IPS-20b (cell line): Measurements from ENCODE around the gene KCTD17.

Source experiments
- H3K27ac ChIP-seq: one replicate; pipeline ENCODE4 v1.5.1; 2013; ENCODE audit warnings: low read length
- H3K27me3 ChIP-seq: 2 replicates; pipeline ENCODE4 v1.6.1; 2013; ENCODE audit warnings: mild to moderate bottlenecking, low read length, inconsistent platforms; ENCODE audit not compliant: insufficient read depth
- H3K36me3 ChIP-seq: 2 replicates; pipeline ENCODE4 v1.6.1; 2013; ENCODE audit warnings: low read depth, mild to moderate bottlenecking, inconsistent platforms, low read length, moderate library complexity; ENCODE audit not compliant: insufficient read depth
- H3K4me1 ChIP-seq: 2 replicates; pipeline ENCODE4 v1.6.1; 2013; ENCODE audit warnings: mild to moderate bottlenecking, control low read depth, inconsistent platforms, low read length, moderate library complexity; ENCODE audit not compliant: insufficient read depth
- H3K4me3 ChIP-seq: 2 replicates; pipeline ENCODE4 v1.5.1; 2013; ENCODE audit warnings: mild to moderate bottlenecking, low read length, inconsistent platforms
- H3K9ac ChIP-seq: 2 replicates; pipeline ENCODE4 v1.6.1; 2013; ENCODE audit warnings: low read depth, mild to moderate bottlenecking, inconsistent platforms, low read length, moderate library complexity
- H3K9me3 ChIP-seq: 2 replicates; pipeline ENCODE4 v1.6.1; 2013; ENCODE audit warnings: mild to moderate bottlenecking, low read depth, low read length, inconsistent platforms; ENCODE audit not compliant: insufficient read depth

Gene KCTD17

DNA sequence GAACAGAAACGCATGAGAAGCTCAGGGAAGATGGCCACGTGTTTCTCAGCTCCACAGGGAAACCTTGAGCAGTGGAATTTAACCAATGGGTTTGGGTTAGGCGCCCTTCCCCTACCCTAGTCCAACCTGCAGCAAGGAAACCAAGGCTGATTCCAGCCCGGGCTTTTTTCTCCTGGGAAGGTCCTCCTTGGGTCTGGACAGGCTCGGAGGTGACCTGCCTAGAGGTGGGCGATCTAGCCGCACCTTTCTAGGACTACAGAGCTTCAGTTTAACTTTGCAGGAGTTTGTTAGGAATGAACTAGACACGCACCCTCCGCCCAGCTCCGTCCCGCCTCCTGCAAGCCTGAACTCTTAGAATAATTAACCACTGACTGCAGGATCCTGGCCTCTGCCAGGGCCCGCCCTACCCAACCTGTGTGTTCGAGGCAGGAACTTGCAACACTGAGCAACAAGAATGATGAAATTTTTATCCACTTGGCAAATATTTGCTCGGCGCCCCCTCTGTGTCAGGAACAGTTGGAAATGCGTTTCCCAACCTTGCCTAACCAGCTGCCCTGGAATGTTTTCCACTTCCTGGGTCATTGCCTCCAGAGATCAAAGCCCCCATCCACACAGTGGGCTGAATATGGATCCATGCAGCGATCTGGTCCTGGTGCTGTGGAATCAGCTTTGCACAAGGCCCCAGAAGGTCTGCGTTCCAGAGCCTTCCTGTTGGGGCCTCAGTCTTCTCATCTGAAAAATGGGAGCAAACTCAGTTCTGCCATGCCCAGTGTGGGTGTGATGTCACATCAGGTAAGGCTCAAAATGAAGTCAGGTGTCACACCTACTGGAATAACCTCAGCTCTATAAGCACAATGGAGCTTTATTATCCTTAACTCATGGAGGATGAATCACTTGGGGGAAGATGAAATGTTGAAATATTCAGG is 18.7 kb upstream of the KCTD17 start:
- Histone ChIP-seq H3K4me3 (no peak overlapping the region), H3K27ac (no peak overlapping the region), H3K9me3 (no peaks in the 10 kb centered on the region), H3K27me3 (no peaks in the 10 kb centered on the region), H3K4me1 (no peaks in the 10 kb centered on the region), H3K36me3 (peaks cover 23% of the 10 kb centered on the region), H3K9ac (no peak overlapping the region)

DNA sequence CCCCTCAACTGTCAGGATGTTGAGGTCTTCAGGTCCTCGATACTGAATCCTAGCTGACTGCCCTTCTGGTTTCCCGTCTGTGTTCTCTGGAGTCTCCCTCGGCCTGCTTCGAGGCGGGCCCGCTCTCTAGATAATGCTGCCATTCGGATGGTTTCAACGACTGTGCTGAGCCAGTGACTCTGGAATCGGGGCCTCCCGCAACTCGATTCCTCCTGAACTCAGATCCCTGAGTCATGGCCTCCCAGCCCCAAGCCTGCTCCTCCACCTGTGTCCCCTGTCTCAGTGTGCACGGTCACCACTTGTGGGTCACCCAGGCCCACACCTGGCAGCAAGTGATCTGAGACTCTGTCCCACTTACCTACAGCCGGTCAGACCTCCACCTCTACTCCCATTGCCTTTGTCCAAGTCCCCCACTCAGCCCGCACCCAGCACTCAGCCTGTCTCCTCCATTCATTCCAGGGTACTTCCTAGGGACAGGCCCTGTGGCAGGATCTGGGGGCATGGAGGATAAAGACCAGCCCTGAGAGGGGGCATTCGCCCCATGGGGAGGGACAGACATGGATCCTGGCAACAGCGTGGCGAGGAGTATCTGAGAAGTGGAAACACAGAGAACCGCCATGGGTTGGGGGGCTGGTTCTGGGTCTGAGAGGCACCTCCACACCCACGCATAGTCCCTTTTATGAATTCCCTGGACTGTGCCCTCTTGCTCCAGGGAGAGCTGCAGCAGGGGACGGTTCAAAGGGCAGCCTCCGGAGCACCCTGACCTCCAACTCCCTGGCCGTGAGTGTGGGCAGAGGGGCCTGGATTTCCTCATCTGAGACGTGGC is 17.7 kb upstream of the KCTD17 start:
- Histone ChIP-seq H3K36me3 (peaks cover 18% of the 10 kb centered on the region), H3K27me3 (no peaks in the 10 kb centered on the region), H3K4me3 (no peak overlapping the region), H3K9ac (no peak overlapping the region), H3K27ac (no peak overlapping the region), H3K4me1 (no peaks in the 10 kb centered on the region), H3K9me3 (no peaks in the 10 kb centered on the region)

DNA sequence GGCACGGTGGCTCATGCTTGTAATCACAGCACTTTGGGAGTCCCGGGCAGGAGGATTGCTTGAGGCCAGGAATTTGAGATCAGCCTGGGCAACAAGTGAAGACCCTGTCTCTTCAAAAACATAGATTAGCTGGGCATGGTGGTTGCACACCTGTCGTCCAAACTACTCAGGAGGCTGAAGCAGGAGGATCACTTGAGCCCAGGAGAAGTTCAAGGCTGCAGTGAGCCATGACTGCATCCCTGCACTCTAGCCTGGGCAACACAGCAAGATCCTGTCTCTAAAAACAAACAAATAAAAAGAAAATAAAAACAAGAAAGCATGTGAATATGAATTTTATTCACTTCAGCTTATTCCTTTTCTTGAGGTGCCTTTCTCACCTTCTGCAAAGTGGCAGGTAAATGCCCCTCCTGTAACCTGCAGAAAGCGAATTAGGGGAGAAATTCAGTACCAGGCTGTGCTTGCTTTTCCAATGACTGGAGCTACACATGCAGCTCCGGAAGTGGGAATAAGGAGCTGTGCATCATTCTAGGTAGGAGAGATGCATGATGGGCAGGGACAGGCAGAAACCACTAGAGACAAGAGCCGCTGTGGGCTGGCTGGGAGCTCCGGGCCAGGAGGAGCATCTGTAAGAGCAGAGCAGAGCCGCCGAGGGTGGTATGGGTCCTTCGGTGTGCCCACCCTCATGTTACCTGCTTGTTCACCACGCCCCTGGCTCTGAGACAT is 14.7 kb upstream of the KCTD17 start:
- no peaks in the 10 kb centered on the region for H3K27me3 ChIP-seq
- H3K4me1 ChIP-seq = no peaks in the 10 kb centered on the region
- no peak overlapping the region for H3K27ac ChIP-seq
- H3K4me3 ChIP-seq = no peak overlapping the region
- no peaks in the 10 kb centered on the region for H3K9me3 ChIP-seq
- H3K36me3 ChIP-seq = no peaks in the 10 kb centered on the region
- H3K9ac ChIP-seq = no peak overlapping the region

DNA sequence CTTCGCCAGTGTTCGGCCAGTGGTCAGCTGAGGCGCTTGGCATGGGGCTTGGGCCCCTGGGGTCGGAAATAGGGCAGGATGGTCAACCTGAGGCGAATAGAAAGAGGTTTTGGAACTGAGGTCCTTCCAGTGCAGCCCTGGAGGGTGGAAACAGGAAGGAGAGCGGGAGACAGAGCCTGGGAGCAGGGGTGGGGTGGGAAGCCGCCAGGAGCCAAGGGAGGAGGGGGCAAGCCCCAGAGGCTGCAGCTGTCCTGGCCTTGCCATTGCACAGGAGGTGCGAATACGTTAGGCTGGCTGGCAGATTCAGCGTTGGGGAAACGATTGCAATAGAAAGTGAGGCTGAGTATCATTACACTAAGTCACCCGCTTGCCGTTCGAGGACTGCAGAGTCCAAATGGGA is 13.9 kb upstream of the KCTD17 start:
- H3K9me3 ChIP-seq = no peaks in the 10 kb centered on the region
- no peaks in the 10 kb centered on the region for H3K27me3 ChIP-seq
- no peak overlapping the region for H3K4me3 ChIP-seq
- H3K27ac ChIP-seq = no peak overlapping the region
- H3K36me3 ChIP-seq = no peaks in the 10 kb centered on the region
- H3K4me1 ChIP-seq = no peaks in the 10 kb centered on the region
- no peak overlapping the region for H3K9ac ChIP-seq

DNA sequence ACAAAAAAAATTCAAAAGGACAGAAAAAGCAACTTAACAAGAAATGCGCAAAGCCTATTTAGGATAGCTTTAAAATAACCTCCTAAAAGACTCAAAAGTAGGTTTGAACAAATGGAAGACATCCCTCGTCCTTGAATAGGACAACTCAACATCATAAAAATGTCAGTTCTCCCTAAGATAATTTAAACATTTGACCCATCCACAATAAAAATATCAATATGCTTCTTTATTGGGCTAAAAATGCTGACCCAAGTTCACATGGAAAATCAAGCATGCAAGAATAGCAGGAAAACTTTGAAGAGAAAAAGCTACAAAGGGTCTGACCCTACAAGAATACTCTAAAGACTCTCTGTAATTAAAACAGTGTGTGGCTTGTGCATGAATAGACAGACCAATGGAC is 12.1 kb upstream of the KCTD17 start:
- no peaks in the 10 kb centered on the region for H3K4me1 ChIP-seq

DNA sequence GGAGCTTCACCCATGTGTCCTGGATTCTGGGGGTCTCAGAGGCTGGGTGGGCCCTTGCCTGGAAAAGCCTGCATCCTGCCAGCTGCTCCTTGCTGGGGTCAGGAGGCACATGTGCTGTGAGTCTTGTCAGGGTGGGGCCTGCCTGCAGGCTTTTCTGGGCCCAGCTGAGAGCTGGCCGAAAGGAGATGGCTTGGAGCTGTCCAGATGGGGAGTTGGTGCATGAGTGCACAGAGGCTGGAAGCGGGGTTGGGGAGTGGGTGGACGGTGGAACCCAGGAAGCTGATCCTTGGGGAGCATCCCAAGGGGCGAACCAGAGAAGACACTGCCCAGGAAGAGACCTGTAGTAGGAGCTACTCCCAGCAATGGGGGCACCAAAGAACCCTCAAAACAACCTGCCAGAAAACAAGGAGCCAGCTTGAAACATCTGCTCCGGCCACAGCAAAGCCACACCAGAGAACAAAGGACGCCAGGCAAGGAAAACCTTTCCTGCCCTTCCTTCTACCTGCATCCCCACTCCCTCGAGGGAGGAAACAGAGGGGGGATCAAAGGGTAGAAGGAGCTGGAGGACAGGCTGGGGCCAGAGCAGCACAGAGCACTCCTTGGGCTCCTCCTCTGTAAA is 8.2 kb upstream of the KCTD17 start:
- no peak overlapping the region for H3K9ac ChIP-seq

More for the DNA sequence above, 12.1 kb upstream of the KCTD17 start:
- Histone ChIP-seq H3K4me3 (no peak overlapping the region), H3K27ac (no peak overlapping the region), H3K9me3 (no peaks in the 10 kb centered on the region), H3K9ac (no peak overlapping the region), H3K27me3 (no peaks in the 10 kb centered on the region; the same call in 1 of the 2 replicates), H3K36me3 (no peaks in the 10 kb centered on the region)

DNA sequence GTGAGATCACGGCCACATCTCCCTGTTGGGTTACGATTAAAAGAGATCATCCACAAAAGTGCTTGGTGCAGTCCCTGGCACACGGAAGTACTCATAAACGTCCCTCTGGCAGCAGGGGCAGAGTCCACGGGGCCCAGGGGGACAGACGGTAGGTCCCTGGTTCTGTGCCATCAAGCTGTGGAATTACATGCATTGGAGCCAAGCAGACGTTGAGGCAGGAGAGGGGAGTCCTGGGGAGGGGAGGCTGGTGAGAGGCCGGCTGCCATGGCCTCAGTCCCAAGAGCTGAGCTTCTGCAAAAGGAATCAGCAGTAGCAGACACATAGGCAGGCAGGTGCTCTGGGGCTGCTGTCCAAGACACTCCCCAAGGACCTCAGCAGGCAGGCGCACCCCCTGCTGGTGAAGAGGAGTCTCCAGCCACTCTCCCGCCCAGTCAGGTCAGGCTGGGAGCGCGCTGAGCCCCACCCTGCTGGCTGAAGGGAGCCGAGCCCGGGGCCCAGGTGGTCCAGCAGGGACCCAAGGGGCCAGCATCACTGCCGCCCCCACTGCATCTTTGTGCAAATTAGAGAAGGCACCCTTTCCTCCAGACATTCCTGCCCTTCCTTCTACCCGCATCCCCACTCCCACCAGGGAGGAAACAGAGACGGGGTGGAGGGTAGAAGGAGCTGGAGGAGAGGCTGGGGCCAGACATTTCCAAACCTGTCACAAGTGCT is 7.6 kb upstream of the KCTD17 start:
- Histone ChIP-seq H3K36me3 (no peaks in the 10 kb centered on the region), H3K4me3 (no peak overlapping the region), H3K27me3 (no peaks in the 10 kb centered on the region; the same call in 1 of the 2 replicates), H3K9ac (no peak overlapping the region), H3K4me1 (no peaks in the 10 kb centered on the region), H3K27ac (no peak overlapping the region), H3K9me3 (no peaks in the 10 kb centered on the region)

More for the DNA sequence above, 8.2 kb upstream of the KCTD17 start:
- no peaks in the 10 kb centered on the region for H3K9me3 ChIP-seq
- H3K4me1 ChIP-seq = no peaks in the 10 kb centered on the region
- H3K27ac ChIP-seq = no peak overlapping the region
- H3K4me3 ChIP-seq = no peak overlapping the region
- H3K36me3 ChIP-seq = no peaks in the 10 kb centered on the region
- H3K27me3 ChIP-seq = no peaks in the 10 kb centered on the region; the same call in 1 of the 2 replicates

DNA sequence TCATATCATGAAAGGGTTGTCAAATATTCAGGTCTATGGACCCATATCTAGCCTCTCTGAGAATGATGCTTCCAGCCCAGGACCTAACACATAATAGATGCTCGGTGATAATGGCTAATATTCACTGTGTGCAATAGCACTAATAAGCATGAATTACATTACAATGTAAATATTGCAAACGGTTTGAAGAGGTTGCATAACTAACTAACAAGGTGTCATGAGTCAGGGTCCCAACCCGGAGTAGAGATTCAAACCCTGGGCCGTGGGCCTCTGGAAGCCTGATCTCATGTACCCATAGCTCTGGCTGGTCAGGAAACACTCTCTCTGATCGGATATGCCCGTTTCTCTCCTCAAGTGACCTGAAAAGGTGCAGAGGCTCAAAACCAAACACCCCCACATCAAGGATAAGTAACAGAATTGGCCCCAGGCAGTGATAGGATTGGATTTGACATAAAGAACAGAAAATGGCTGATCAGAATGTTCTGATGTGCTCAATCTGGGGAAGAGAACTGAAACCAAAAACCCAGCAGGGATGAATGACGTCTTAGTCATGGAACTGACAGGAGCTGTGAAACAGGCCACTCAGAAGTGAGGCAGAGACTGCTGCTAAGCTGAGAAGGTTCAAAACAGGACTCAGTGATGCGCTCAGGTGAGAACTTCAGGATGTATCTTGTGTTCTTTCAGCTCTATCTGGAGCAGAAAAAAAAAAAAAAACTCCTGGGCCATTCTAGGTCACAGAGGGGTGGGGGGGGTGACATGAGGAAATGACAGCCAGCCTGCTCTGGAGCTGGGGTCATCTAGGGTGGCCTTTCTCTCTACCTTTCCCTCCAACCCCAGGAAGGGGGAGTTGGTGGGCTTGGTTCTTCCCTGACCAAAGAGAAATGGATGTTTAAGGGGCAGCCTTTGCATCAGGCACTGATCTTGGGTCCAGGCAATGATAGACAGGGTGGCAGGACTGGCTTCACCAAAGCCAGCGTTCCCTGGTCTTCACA is 6.6 kb upstream of the KCTD17 start:
- Histone ChIP-seq H3K27ac (no peak overlapping the region), H3K36me3 (no peaks in the 10 kb centered on the region), H3K27me3 (no peaks in the 10 kb centered on the region; the same call in 1 of the 2 replicates), H3K4me3 (no peak overlapping the region), H3K9me3 (no peaks in the 10 kb centered on the region), H3K4me1 (no peaks in the 10 kb centered on the region), H3K9ac (no peak overlapping the region)

DNA sequence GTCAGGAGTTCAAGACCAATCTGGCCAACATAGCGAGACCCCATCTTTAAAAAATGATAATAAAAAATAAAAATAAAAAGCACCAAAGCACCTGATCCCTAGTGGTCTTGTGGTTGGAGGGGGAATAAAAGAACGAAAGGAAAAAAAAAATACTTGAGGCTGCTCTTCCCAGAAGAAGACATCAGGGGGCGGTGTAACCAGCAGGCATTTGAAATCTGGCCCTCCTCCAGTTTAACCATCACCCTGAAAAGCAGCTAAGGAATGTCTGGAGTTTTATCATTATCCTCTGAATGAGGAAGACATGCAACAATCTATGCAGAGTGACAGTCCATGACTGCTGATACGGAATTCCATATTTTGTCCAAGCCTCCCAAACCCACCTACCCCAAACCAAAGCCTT is 5.6 kb upstream of the KCTD17 start:
- no peaks in the 10 kb centered on the region for H3K4me1 ChIP-seq

DNA sequence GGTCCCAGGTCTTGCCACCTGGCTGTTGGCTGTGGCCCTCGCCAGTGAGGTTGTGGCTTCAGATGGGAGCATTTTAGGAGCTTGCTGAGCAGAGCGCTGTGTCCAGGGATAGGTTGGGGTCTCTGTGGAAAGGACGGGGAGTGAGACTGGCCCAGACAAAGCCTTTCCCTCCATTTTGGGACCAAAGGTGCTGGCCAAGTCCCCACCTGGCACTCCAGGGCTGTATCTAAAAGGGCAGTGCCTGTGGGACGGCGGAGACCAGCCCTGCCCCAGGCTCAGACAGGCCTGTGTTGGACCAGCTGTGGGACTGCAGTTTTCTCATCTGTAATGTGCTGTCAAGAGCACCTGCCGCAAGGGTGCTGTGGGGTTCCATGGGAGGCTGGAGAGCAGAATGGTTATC is 5.0 kb upstream of the KCTD17 start:
- Histone ChIP-seq H3K4me3 (no peak overlapping the region), H3K4me1 (no peaks in the 10 kb centered on the region), H3K27ac (no peak overlapping the region), H3K9ac (no peak overlapping the region), H3K27me3 (peaks cover 8% of the 10 kb centered on the region), H3K9me3 (no peaks in the 10 kb centered on the region), H3K36me3 (no peaks in the 10 kb centered on the region)

More for the DNA sequence above, 5.6 kb upstream of the KCTD17 start:
- Histone ChIP-seq H3K4me3 (no peak overlapping the region), H3K9ac (no peak overlapping the region), H3K27me3 (peaks cover 7% of the 10 kb centered on the region), H3K9me3 (no peaks in the 10 kb centered on the region), H3K36me3 (no peaks in the 10 kb centered on the region), H3K27ac (no peak overlapping the region)
